ENCODE results near the gene NANP. TPM values are rescaled to one million over a fixed set of nuclear protein-coding genes. Genes with fewer than 3 reads are reported as not detected.

NANP gene
- total and polyA plus RNA-seq, 2 of the 13 experiments (the other 11 are each of a cell fraction or from before 2014, with no cell fraction given): 8.9 to 21.5 TPM

GRCh38 chr20:25622049-25622448 lies 1.8 kb downstream of the NANP start (continued):
- TF ChIP-seq ZNF407 (CRISPR knock-in tag; IDR thresholded peaks at IDR 0.05; ENCODE audit: not compliant biosample characterization) (no peak), TEAD3 (CRISPR knock-in tag; optimal IDR thresholded peaks at IDR 0.05; ENCODE audit: borderline replicate concordance) (peak; percentile 28), ZNF513 (CRISPR knock-in tag; conservative IDR thresholded peaks at IDR 0.05) (no peak), ZNF343 (CRISPR knock-in tag; IDR thresholded peaks at IDR 0.05) (no peak), E2F5 (CRISPR knock-in tag; conservative IDR thresholded peaks at IDR 0.05) (no peak), BCLAF1 (IDR thresholded peaks at IDR 0.05) (no peak), SCMH1 (CRISPR knock-in tag; IDR thresholded peaks at IDR 0.05; ENCODE audit: borderline replicate concordance) (no peak), ZHX1 (CRISPR knock-in tag; IDR thresholded peaks at IDR 0.05; ENCODE audit: low read depth) (no peak), GATAD1 (CRISPR knock-in tag; IDR thresholded peaks at IDR 0.05) (0 out of 2 replicates have a peak, but pooled peaks have one; percentile 25), ZNF784 (CRISPR knock-in tag; IDR thresholded peaks at IDR 0.05; ENCODE audit: borderline replicate concordance) (no peak)

All from HepG2 (cell line).